Astrocyte (in vitro differentiated cells and primary cell): ENCODE data around the gene EIF4ENIF1. TPM values are rescaled to one million over a fixed set of nuclear protein-coding genes. Genes with fewer than 3 reads are reported as not detected.

Experiments
- DNase-seq: peaks from one replicate; pipeline ENCODE4 v3.0.0-alpha.2; 2010; ENCODE audit warnings: low read depth
- FAIRE-seq: peaks from 2 replicates; lab custom pipeline; 2011; peaks lifted over from hg19 to GRCh38; lab: Jason Lieb, UNC
- H2AFZ ChIP-seq: 2 replicates; pipeline ENCODE4 v1.6.0; 2012; ENCODE audit warnings: low read depth, low read length, inconsistent platforms
- H3K27ac ChIP-seq: 2 replicates; pipeline ENCODE4 v1.5.1; 2011; ENCODE audit warnings: low read depth, low read length, inconsistent platforms
- H3K27me3 ChIP-seq: 2 replicates; pipeline ENCODE4 v1.6.0; 2011; ENCODE audit warnings: low read length, inconsistent platforms; ENCODE audit not compliant: insufficient read depth
- H3K36me3 ChIP-seq: 2 replicates; pipeline ENCODE4 v1.5.1; 2011; ENCODE audit warnings: low read length, inconsistent platforms; ENCODE audit not compliant: insufficient read depth
- H3K4me1 ChIP-seq: 2 replicates; pipeline ENCODE4 v1.5.1; 2011; ENCODE audit warnings: low read length, inconsistent platforms; ENCODE audit not compliant: insufficient read depth
- H3K4me2 ChIP-seq: 2 replicates; pipeline ENCODE4 v1.6.0; 2012; ENCODE audit warnings: low read length, inconsistent platforms
- H3K4me3 ChIP-seq: 2 replicates; pipeline ENCODE4 v1.5.1; 2011; ENCODE audit warnings: low read depth, mild to moderate bottlenecking, low read length, inconsistent platforms; ENCODE audit not compliant: insufficient read depth
- H3K79me2 ChIP-seq: 2 replicates; pipeline ENCODE4 v1.6.0; 2012; ENCODE audit warnings: mild to moderate bottlenecking, low read length, inconsistent platforms; ENCODE audit not compliant: insufficient read depth
- H3K9ac ChIP-seq: 2 replicates; pipeline ENCODE4 v1.6.0; 2012; ENCODE audit warnings: mild to moderate bottlenecking, low read length, inconsistent platforms
- H3K9me3 ChIP-seq: 2 replicates; pipeline ENCODE4 v1.5.1; 2012; ENCODE audit warnings: low read depth, mild to moderate bottlenecking, low read length, inconsistent platforms; ENCODE audit not compliant: insufficient read depth
- H4K20me1 ChIP-seq: 2 replicates; pipeline ENCODE4 v1.6.0; 2012; ENCODE audit warnings: low read length, inconsistent platforms; ENCODE audit not compliant: insufficient read depth
- H3K27ac Mint-ChIP-seq: one replicate; pipeline ENCODE4 v1.8.0; 2021; ENCODE audit warnings: mild to moderate bottlenecking, mixed read lengths; ENCODE audit not compliant: unreplicated experiment
- H3K27me3 Mint-ChIP-seq: one replicate; pipeline ENCODE4 v1.8.0; 2021; ENCODE audit warnings: low read depth, mixed read lengths; ENCODE audit not compliant: unreplicated experiment
- H3K36me3 Mint-ChIP-seq: one replicate; pipeline ENCODE4 v1.8.0; 2021; ENCODE audit warnings: low read depth, mixed read lengths; ENCODE audit not compliant: unreplicated experiment
- H3K4me1 Mint-ChIP-seq: one replicate; pipeline ENCODE4 v1.8.0; 2021; ENCODE audit warnings: low read depth, mixed read lengths; ENCODE audit not compliant: unreplicated experiment
- H3K4me3 Mint-ChIP-seq: one replicate; pipeline ENCODE4 v1.8.0; 2021; ENCODE audit warnings: mild to moderate bottlenecking, moderate library complexity, mixed read lengths; ENCODE audit not compliant: unreplicated experiment
- H3K9me3 Mint-ChIP-seq: one replicate; pipeline ENCODE4 v1.8.0; 2021; ENCODE audit warnings: mild to moderate bottlenecking, mixed read lengths; ENCODE audit not compliant: unreplicated experiment
- EZH2 ChIP-seq: IDR thresholded peaks from 2 replicates; pipeline ENCODE4 v1.6.1; 2012; ENCODE audit warnings: mild to moderate bottlenecking, low read length, inconsistent platforms; ENCODE audit not compliant: insufficient read depth
- total RNA-seq: library from RNA; stranded (reverse); gene quantifications from 2 replicates; pipeline ENCODE4 v1.2.1, GENCODE V29; 2021
- TF ChIP-seq, protein P1 (sequence below): IDR thresholded peaks from 2 replicates; pipeline ENCODE4 v1.5.1; 2011; ENCODE audit warnings: low read depth, mild to moderate bottlenecking, inconsistent platforms, low read length, moderate library complexity; ENCODE audit not compliant: insufficient read depth

The EIF4ENIF1 gene
- total RNA-seq, 1 donor from 2014 or later = 27.0 TPM

DNA sequence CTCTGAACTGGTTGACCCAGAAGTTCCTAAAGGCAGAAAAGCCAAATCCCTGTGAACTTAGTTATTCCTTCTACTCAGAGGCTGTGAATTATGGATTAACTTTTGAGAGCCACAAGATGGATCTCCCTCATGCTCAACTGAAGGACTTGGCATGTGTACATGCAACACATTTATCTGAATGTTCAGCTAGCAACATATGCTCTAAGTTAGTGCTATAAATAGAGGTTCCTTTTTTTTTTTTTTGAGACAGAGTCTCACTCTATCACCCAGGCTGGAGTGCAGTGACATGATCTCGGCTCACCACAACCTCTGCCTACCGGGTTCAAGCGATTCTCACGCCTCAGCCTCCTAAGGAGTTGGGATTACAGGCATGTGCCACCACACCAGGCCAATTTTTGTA is 40.1 kb downstream of the EIF4ENIF1 start:
- FAIRE-seq = no peak
- no peaks in the 10 kb centered on the region for H3K9me3 Mint-ChIP-seq
- Histone ChIP-seq H3K79me2 (no peaks in the 10 kb centered on the region), H3K27ac (no peak overlapping the region), H3K9ac (no peak overlapping the region), H3K27me3 (no peaks in the 10 kb centered on the region), H3K9me3 (no peaks in the 10 kb centered on the region), H3K4me1 (no peaks in the 10 kb centered on the region), H3K36me3 (peaks cover 16% of the 10 kb centered on the region), H3K4me3 (no peak overlapping the region), H2AFZ (no peak overlapping the region), H3K4me2 (no peak overlapping the region), H4K20me1 (peaks cover 10% of the 10 kb centered on the region)
- no peak overlapping the region for H3K27ac Mint-ChIP-seq
- H3K36me3 Mint-ChIP-seq = peaks cover 23% of the 10 kb centered on the region
- peaks cover 7% of the 10 kb centered on the region for H3K4me1 Mint-ChIP-seq
- TF ChIP-seq, protein P1, sequence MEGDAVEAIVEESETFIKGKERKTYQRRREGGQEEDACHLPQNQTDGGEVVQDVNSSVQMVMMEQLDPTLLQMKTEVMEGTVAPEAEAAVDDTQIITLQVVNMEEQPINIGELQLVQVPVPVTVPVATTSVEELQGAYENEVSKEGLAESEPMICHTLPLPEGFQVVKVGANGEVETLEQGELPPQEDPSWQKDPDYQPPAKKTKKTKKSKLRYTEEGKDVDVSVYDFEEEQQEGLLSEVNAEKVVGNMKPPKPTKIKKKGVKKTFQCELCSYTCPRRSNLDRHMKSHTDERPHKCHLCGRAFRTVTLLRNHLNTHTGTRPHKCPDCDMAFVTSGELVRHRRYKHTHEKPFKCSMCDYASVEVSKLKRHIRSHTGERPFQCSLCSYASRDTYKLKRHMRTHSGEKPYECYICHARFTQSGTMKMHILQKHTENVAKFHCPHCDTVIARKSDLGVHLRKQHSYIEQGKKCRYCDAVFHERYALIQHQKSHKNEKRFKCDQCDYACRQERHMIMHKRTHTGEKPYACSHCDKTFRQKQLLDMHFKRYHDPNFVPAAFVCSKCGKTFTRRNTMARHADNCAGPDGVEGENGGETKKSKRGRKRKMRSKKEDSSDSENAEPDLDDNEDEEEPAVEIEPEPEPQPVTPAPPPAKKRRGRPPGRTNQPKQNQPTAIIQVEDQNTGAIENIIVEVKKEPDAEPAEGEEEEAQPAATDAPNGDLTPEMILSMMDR = no peak
- TF ChIP-seq EZH2 = no peak
- no peak overlapping the region for H3K4me3 Mint-ChIP-seq
- no peaks in the 10 kb centered on the region for H3K27me3 Mint-ChIP-seq
- no peak for DNase-seq

GRCh38 chr22:31448382-31448781 is 41.3 kb downstream of the EIF4ENIF1 start:
- Histone ChIP-seq H3K27me3 (no peaks in the 10 kb centered on the region), H3K4me2 (no peak overlapping the region), H2AFZ (no peak overlapping the region), H3K36me3 (peaks cover 14% of the 10 kb centered on the region), H3K9me3 (no peaks in the 10 kb centered on the region), H3K27ac (no peak overlapping the region), H3K79me2 (no peaks in the 10 kb centered on the region), H3K9ac (no peak overlapping the region), H4K20me1 (peaks cover 10% of the 10 kb centered on the region), H3K4me1 (no peaks in the 10 kb centered on the region), H3K4me3 (no peak overlapping the region)
- H3K27me3 Mint-ChIP-seq = no peaks in the 10 kb centered on the region
- H3K9me3 Mint-ChIP-seq = no peaks in the 10 kb centered on the region
- TF ChIP-seq EZH2 = no peak
- TF ChIP-seq, protein P1 = no peak
- no peak for FAIRE-seq
- no peak for DNase-seq
- H3K36me3 Mint-ChIP-seq = peaks cover 16% of the 10 kb centered on the region
- no peak overlapping the region for H3K27ac Mint-ChIP-seq
- peaks cover 7% of the 10 kb centered on the region for H3K4me1 Mint-ChIP-seq
- no peak overlapping the region for H3K4me3 Mint-ChIP-seq

GRCh38 chr22:31447337-31447736 is 42.3 kb downstream of the EIF4ENIF1 start:
- H3K9me3 ChIP-seq = no peaks in the 10 kb centered on the region
- H3K27ac Mint-ChIP-seq = no peak overlapping the region
- H3K4me1 ChIP-seq = no peaks in the 10 kb centered on the region
- H3K36me3 Mint-ChIP-seq = peaks cover 17% of the 10 kb centered on the region
- no peak overlapping the region for H3K4me3 Mint-ChIP-seq
- H3K9ac ChIP-seq = no peak overlapping the region
- H3K4me2 ChIP-seq = no peak overlapping the region
- H3K36me3 ChIP-seq = peaks cover 20% of the 10 kb centered on the region
- no peak overlapping the region for H3K27ac ChIP-seq
- DNase-seq = no peak
- H3K4me1 Mint-ChIP-seq = peaks cover 7% of the 10 kb centered on the region
- H3K4me3 ChIP-seq = no peak overlapping the region
- no peak overlapping the region for H2AFZ ChIP-seq
- no peaks in the 10 kb centered on the region for H3K9me3 Mint-ChIP-seq
- no peaks in the 10 kb centered on the region for H3K27me3 ChIP-seq
- peaks cover 9% of the 10 kb centered on the region for H4K20me1 ChIP-seq
- TF ChIP-seq EZH2 = no peak
- TF ChIP-seq, protein P1 = no peak
- no peaks in the 10 kb centered on the region for H3K79me2 ChIP-seq
- no peaks in the 10 kb centered on the region for H3K27me3 Mint-ChIP-seq
- no peak for FAIRE-seq
